Bronchial epithelial cell (primary cell): ENCODE data around the gene GNL1. TPM values are rescaled to one million over a fixed set of nuclear protein-coding genes. Genes with fewer than 3 reads are reported as not detected.

ENCODE experiments used
- DNase-seq: peaks from one replicate; pipeline ENCODE4 v3.0.0-alpha.2; 2010; ENCODE audit warnings: low read depth
- FAIRE-seq: peaks from 2 replicates; lab custom pipeline; 2011; peaks lifted over from hg19 to GRCh38; lab: Jason Lieb, UNC
- H3K27me3 ChIP-seq: 2 replicates; pipeline ENCODE4 v1.5.1; 2011; ENCODE audit warnings: low read length; ENCODE audit not compliant: control insufficient read depth, insufficient read depth
- H3K36me3 ChIP-seq: 2 replicates; pipeline ENCODE4 v1.5.1; 2011; ENCODE audit warnings: low read length; ENCODE audit not compliant: control insufficient read depth, insufficient read depth
- H3K4me3 ChIP-seq: 2 replicates; pipeline ENCODE4 v1.5.1; 2011; ENCODE audit warnings: mild to moderate bottlenecking, low read depth, low read length, control low read depth
- total RNA-seq: library from RNA; depleted of rRNA; stranded (reverse); fragments of >200 nt; gene quantifications from 2 replicates; pipeline ENCODE4 v1.2.1, GENCODE V29; 2014
- TF ChIP-seq, protein P1 (sequence below): IDR thresholded peaks from 2 replicates; pipeline ENCODE4 v1.5.1; 2011; ENCODE audit warnings: mild to moderate bottlenecking, moderate library complexity, low read length, control low read depth, inconsistent platforms; ENCODE audit not compliant: insufficient read depth, severe bottlenecking

The GNL1 gene
- total RNA-seq, 1 donor from 2014 or later, result 21.9 TPM

DNA sequence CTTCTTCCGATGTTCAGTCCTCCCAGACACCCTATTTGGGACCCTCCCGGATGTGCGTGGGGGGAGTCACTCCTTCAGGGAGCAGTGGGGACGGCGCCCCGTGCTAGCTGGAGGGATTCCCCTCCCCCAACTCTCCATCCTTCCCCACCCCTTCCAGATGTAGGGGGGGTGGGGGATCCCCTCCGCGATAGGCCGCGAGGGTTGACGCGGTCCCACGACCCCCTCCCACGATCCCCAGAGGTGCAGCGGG, 548 bp downstream of the GNL1 start:
- DNase-seq (no peak), FAIRE-seq (no peak)
- Histone ChIP-seq H3K36me3 (peaks cover 16% of the 10 kb centered on the region), H3K4me3 (peak overlapping the region; percentile 95), H3K27me3 (no peaks in the 10 kb centered on the region)
- TF ChIP-seq, protein P1, sequence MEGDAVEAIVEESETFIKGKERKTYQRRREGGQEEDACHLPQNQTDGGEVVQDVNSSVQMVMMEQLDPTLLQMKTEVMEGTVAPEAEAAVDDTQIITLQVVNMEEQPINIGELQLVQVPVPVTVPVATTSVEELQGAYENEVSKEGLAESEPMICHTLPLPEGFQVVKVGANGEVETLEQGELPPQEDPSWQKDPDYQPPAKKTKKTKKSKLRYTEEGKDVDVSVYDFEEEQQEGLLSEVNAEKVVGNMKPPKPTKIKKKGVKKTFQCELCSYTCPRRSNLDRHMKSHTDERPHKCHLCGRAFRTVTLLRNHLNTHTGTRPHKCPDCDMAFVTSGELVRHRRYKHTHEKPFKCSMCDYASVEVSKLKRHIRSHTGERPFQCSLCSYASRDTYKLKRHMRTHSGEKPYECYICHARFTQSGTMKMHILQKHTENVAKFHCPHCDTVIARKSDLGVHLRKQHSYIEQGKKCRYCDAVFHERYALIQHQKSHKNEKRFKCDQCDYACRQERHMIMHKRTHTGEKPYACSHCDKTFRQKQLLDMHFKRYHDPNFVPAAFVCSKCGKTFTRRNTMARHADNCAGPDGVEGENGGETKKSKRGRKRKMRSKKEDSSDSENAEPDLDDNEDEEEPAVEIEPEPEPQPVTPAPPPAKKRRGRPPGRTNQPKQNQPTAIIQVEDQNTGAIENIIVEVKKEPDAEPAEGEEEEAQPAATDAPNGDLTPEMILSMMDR, result no peak

DNA sequence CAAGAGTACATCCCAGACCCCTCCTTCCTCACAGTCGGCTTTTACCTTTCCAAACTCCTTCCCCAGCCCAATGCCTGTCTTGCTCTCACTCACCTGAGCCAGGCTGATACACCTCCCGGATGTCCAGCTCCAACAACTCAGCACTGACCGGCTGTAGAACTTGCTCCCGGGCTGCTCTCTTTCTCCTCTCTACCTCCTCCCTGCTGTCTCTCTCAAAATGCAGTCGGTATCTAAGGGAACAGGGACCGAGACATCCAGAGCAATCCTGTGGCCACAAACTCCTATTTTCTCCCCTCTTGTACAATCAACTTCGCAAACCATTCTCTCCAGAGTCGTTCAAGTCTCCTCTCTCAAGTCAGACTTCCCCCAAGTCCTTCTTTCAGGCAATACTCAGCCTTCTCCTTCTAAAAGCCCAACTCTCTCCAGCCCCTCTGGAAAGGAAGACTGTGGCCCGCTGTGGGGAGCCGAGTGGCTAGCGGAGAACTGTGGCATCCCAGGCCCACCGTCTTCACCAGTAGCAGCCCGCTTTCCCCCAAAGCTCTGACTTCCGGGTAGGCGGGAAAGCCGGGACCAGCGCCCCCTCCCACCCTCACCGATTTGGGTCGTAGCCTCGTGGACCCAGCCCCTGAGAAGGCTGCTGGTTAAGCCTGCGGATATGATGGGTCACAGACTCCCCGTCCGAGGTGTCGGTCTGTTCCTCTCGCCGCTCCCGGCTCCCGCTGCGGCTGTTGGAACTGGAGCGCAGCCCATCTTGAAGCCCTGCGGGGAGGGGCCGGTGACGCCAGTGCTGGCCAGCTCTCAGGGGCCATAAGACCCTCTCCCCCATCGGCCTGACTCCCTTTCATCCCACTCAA, 1.1 kb downstream of the GNL1 start:
- DNase-seq (no peak), FAIRE-seq (no peak)
- H3K27me3 ChIP-seq, result no peaks in the 10 kb centered on the region
- peaks cover 16% of the 10 kb centered on the region for H3K36me3 ChIP-seq
- TF ChIP-seq, protein P1, result no peak
- H3K4me3 ChIP-seq, result peak overlapping the region; percentile 95

DNA sequence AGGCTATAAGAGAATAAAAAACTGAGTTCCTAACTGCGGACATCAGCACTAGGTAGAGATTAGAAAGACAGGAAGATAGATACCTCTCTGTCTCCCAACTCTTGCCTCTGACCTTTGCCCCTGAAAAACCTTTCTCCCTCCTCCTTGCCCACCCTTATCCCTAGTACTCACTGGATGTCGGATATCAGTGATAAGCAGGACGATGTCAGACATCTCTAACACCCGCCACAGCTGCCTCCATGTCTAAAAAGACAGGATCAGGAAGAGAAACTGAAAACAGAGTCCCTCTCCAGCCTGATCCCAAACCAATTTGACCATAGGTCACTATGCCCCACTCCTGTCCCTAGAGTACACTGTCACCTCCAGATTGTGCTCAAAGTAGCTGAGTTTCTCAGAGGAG, 1.9 kb downstream of the GNL1 start:
- peaks cover 16% of the 10 kb centered on the region for H3K36me3 ChIP-seq
- H3K27me3 ChIP-seq, result no peaks in the 10 kb centered on the region
- TF ChIP-seq, protein P1, result no peak
- no peak for DNase-seq
- H3K4me3 ChIP-seq, result no peak overlapping the region
- no peak for FAIRE-seq

DNA sequence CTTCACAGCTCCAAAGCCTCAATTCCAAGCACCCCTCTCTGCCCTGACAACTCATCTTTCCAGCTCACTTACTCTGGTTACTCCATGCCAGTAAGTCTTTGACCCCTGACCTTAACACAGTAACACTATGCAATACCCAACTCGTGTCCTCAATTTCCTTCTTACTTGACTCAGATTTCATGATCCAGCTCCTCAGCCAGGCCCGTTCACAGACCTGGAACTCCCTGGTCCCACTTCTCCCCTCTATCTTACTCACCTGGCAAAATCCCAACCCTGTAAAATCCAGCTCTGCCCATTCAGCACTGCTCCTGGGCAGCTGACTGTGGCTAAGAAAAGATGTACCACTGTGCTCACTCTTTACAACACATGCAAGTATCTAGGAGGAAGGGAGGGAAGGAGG, 7.9 kb downstream of the GNL1 start:
- TF ChIP-seq, protein P1, result no peak
- peaks cover 13% of the 10 kb centered on the region for H3K36me3 ChIP-seq

DNA sequence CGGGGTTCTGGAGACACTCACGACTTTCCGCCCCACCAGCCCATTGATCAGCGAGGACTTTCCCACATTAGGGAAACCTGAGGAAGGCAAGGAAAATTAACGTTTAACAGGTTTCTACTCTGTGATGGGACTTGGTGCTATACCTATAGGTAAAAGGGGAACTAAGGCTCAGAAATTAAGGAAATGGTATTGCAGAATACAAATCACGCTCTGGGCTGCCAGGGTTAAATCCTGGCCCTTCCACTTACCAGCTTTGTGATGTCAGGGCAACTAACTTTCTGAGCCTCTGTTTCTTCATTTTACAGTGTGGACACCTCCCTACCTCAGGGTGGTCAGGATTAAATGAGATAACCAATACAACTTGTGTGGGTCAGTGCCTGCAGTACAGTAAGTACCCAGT, 8.8 kb downstream of the GNL1 start:
- Histone ChIP-seq H3K36me3 (peaks cover 7% of the 10 kb centered on the region), H3K27me3 (no peaks in the 10 kb centered on the region), H3K4me3 (no peak overlapping the region)
- FAIRE-seq (no peak), DNase-seq (no peak)
- TF ChIP-seq, protein P1, result no peak

More for the DNA sequence above, 7.9 kb downstream of the GNL1 start:
- Histone ChIP-seq H3K4me3 (no peak overlapping the region), H3K27me3 (no peaks in the 10 kb centered on the region)
- FAIRE-seq (no peak), DNase-seq (no peak)
